ENCODE data around the gene SMYD3.

SMYD3 gene

DNA sequence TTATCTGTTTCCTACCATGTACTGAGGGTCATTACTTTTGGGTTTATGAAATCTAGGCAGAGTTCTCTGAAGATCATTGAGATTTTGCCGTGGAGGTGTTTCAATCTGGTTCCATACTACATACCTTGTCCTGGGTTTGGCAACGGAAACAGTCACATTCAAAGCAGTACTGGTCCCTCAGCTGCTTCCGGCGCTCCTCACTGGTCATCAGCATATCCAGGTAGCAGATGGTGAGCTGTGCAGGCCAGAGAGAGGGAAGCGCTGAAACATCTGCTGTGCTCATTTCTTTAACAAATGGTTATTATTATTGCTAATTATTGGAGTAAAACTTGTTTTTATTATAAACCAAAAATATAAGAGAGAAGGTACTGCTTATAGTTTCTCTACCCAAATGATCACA, 591.7 kb downstream of the SMYD3 start:
- no peak for DNase-seq (ENCODE audit: low read depth in 2 of 2)

- DNase-seq (ENCODE audit: low read depth in 2 of 2), result no peak
Observed at GRCh38 chr1:245908543-245908942, 598.5 kb downstream of the SMYD3 start.

DNA sequence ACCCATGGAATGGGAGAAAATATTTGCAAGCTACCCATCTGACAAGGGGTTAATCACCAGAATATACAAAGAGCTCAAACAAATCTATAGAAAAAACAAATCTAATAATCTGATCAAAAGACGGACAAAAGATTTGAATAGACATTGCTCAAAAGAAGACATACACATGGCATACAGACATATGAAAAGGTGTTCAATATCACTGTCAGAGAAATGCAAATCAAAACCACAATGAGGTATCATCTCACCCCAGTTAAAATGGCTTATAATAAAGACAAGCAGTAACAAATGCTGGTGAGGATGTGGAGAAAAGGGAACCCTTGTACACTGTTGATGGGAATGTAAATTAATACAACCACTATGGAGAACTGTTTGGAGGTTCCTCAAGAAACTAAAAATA, 600.9 kb downstream of the SMYD3 start:
- DNase-seq (ENCODE audit: low read depth in 2 of 2), result no peak

DNA sequence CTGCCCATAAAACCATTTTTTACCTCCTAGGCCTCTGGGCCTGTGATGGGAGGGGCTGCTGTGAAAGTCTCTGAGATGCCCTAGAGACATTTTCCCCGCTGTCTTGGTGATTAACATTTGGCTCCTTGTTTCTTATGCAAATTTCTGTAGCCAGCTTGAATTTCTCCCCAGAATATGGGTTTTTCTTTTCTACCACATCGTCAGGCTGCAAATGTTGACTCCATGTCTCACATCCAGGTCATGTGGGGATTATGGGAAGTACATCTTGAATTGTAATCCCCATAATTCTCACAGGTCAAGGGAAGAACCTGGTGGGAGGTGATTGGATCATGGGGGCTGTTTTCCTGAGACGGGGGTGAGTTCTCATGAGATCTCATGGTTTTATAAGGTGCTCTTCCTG, 603.2 kb downstream of the SMYD3 start:
- no peak for DNase-seq (ENCODE audit: low read depth in 2 of 2)

DNA sequence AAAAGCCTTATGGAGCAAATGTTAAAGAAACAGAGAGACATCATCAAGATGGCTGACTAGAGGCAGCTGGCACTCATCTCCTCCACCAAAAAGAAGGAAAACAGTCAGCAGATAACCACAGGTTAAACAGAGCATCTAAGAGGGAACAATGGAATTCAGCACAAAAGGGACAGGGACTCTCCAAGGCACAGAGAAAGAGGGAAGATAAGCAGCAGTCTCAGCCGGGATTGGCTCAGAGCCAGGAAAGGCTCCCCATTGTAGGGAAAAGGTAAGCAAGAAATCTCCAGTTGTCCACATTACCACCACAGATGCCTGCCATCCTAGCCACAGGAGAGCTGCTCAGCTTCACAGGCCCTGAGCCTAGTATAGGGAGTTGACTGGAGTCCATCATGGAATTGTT, 605.5 kb downstream of the SMYD3 start:
- DNase-seq (ENCODE audit: low read depth in 2 of 2), result no peak

DNA sequence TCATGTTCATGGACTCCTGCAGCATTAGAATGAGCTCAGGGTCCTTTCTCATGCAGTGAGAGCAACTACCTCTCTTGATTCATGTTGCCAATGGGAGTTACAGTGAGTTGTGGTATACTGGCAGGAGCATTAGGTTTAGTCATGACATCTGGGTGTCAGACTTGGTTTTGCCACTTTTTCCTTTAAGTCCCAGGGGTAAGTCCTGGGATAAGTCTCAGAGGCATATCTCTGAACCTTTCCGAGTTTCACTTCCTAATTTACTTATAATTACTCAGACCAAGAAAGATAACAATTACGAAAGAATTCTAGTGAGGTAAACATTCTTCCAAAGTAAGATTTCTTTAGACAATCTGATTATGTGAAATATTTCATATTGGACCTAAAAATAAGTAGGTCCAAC, 606.0 kb downstream of the SMYD3 start:
- DNase-seq (ENCODE audit: low read depth in 2 of 2), result no peak

DNA sequence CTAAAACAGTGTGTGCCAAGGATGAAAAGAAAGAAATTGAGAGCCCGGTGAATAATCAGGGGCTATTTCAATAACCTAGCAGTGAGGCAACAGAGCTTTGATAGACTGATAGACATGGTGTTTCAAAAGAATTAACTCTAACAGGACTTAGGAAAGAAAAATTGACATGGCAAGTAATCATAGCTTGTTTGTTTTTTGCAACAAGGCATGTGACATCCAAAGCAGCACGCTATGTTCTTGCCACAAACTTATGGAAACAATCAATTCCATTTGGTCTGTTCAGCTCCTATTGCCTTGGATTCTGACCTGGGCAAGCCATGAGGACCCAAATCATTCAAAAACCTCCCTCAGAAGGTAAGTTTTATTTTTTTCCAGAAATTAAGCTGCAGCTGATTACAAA, 608.5 kb downstream of the SMYD3 start:
- no peak for DNase-seq (ENCODE audit: low read depth in 2 of 2)

DNA sequence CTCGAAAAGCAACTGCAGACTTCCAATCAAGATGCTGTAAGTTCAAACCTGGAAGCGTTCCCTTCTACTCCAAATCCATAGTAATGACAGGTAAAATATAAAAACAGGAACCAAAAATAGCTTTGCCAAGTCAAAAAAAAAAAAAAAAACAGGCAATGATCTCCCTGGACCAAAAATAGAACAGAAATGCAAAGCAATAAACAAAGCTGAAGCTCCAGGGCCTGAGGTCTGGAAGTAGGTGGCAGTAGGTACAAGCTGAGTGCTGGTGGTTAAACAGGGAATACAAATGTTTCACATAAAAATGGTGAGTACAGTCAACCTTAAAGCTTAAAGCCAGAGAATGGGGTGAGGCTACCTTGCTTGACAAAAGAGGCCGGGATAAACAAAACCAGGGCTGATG, 610.8 kb downstream of the SMYD3 start:
- no peak for DNase-seq (ENCODE audit: low read depth in 2 of 2)

- DNase-seq (ENCODE audit: low read depth in 2 of 2), result no peak
Observed at GRCh38 chr1:245895455-245895959, 611.6 kb downstream of the SMYD3 start.

DNA sequence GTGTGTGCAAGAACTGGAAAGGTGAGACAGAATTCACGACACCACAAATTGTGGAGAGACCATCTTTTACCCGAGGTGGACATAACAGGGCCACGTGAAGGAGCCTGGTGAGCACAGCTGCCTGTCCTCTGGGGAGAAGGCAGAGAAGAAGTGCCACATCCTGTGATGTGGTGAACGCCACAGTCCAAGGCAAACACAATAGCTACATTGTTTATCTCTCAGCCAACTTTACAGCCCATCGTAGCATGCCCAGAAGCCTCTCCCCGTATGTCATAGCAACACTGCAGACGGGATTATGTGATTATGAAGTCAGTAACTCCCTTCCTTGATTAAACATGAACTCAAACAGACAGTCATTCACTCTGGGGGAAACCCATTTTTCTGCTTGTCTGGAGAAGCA, 612.2 kb downstream of the SMYD3 start:
- no peak for DNase-seq (ENCODE audit: low read depth in 2 of 2)

- no peak for DNase-seq (ENCODE audit: low read depth in 2 of 2)
Observed at GRCh38 chr1:245893025-245893424, 614.1 kb downstream of the SMYD3 start.

- no peak for DNase-seq (ENCODE audit: low read depth in 2 of 2)
Observed at GRCh38 chr1:245888809-245889208, 618.3 kb downstream of the SMYD3 start.

DNA sequence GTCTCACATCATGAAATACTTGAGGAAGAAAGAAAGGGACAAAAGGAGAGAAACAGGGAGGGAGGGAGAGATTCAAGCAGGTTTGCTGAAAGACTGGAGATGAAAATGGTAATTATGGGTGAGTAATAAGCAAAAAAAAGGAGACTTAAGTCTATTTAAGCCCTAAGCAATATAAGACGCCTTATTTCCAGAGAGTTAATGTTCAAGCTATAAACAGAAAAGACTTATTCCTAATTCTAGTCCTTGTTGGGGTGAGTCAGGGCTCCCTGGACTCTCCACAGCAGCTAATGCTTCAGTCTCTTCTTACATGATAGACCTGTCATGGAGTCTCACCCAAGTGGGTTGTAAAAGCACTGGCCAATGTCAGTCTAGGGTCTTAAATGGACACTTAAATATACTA, 619.2 kb downstream of the SMYD3 start:
- DNase-seq (ENCODE audit: low read depth in 2 of 2), result no peak

DNA sequence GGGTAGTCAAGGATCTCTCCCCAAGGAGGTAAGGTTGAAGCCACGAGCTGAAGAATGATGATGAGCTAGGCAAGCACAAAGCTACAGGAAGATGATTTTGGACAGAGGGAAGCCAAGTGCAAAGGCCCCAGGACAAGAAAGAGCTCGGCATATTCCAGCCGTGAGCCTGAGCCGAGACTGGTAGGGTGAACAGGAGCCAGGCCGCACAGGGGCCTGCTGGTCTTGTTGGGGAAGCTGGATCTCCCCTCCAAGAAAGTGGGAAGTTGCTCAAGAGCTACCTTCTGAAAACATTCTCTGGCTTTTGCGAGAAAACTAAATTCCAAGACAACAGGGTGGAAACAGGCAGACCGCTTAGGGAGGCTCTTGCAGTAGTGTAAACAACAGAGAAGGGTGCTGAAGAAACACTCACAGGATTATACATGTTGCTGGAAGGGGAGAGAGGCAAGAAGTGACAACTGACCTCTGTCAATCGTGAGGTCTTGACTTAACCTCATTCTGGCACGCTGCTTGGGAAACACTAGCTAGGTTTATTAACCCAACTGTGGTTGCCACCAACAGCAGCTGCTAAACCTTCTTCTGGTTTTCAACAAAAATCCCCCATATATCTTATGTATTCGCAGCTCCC, 625.2 kb downstream of the SMYD3 start:
- DNase-seq (ENCODE audit: low read depth in 2 of 2), result no peak

GRCh38 chr1:245880754-245881403, 626.2 kb downstream of the SMYD3 start:
- no peak for DNase-seq (ENCODE audit: low read depth in 2 of 2)

DNA sequence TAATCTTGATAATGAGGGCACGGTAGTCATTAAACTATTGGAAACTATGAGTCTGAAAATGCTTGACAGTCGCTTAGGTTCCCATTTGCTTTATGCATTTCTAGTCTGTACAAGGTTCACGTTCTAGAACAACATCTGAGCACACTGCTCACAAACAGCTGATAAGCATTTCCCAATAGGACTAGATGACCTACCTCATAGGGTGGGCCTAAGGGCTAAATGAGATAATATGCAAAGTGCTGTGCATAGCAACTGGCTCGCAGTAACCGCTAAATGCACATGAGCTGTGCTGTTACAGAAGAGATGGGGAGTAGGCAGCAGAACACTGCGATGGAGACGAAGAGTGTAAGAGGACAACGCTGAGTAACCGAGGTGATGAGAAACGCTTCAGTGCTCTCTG, 628.0 kb downstream of the SMYD3 start:
- DNase-seq (ENCODE audit: low read depth in 2 of 2), result no peak

GRCh38 chr1:245878585-245878984, 628.5 kb downstream of the SMYD3 start:
- DNase-seq (ENCODE audit: low read depth in 2 of 2), result no peak

- DNase-seq (ENCODE audit: low read depth in 2 of 2), result no peak
Observed at GRCh38 chr1:245877976-245878375, 629.1 kb downstream of the SMYD3 start.

GRCh38 chr1:245876586-245876985, 630.5 kb downstream of the SMYD3 start:
- DNase-seq (ENCODE audit: low read depth in 2 of 2), result no peak

- DNase-seq (ENCODE audit: low read depth in 2 of 2), result no peak
Observed at GRCh38 chr1:245875581-245876261, 631.4 kb downstream of the SMYD3 start.

DNA sequence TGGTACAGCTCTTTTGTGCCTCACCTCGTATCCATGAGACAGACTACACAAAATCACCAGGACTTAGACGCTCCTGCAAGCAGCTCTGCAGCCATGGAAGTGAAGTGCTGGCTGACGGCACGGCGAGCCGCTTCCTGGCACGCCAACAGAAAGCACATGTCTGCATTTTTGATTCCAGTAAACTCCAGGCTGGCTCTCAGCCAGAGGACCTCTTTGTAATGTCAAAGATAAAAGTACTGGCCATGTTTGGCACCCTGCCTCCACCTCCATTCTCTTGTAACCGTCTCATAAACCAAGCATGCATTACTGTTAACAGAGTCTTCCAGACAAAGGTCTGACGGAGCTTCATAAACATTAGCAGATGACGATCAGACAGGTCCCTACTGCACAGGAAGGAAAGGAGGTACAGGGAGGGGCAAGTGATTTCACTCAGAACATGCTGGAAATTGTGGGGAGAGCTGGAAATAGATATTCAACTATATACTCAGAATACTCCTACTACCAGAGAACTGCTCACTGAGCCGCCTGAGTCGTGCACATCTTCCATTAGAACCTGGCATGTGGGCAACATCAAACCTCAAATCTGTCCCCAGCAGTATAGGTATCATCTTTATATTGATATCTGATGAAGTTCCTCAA, 632.0 kb downstream of the SMYD3 start:
- no peak for DNase-seq (ENCODE audit: low read depth in 2 of 2)

- DNase-seq (ENCODE audit: low read depth in 2 of 2), result no peak
Observed at GRCh38 chr1:245873883-245874671, 633.0 kb downstream of the SMYD3 start.

Data from stimulated activated CD8-positive, alpha-beta memory T cell treated with anti-CD3 and anti-CD28 coated beads, Interleukin-2, amount 100 ng/mL, for 48 hours (primary cell).